NCI-H187 treated with DMSO at 0.1 percent for 48 hours (cell line): ENCODE data around the gene SLC24A5.
A peak's percentile ranks its signal among the peaks of the same experiment; 100 is the strongest.

Experiments used
- DNase-seq: peaks from one replicate; lab custom pipeline; 2025; lab: John Stamatoyannopoulos, UW

The SLC24A5 gene

GRCh38 chr15:48190932-48191573 lies 70.3 kb downstream of the SLC24A5 start:
- DNase-seq = no peak

DNA sequence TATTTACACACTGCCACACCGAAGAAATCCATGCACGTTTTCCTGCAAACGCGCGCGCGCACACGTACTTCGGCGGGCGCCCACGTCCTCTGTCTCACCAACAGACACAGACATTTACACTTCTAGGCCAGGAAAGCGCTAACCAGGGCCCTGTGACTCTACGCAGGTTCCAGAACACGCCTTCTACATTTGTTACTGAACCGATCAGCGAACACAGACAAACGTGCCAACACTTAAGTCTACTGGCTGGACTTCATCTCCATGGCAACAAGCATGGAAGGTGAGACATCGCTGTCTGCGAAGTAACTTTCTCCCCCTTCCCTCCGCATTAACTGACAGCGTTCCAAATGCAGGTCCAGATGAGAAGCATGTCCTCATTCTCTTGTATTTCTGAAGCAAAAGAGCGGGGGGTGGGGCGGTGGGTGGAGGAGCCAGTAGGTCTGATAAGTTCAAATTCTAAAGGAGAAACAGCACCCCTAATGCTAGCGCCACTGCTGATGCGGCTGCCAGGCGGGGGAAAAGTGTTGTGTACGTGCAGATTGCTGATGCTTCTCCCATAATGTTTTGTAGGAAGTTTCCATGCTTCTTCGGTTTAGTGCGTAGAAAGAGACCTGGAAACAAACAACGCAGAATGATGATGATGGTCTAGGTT lies 70.9 kb downstream of the SLC24A5 start, which contains the start of gene CTXN2:
Gene CTXN2, plus strand, starts transcription at position 92 of the 652 bp plus-strand sequence. CDS start 9,636 bp downstream, outside the sequence.
- DNase-seq = peak; percentile 30
